Left lung (tissue), 10 donors: ENCODE measurements around the gene GNA12. TPM values are rescaled to one million over a fixed set of nuclear protein-coding genes. Genes with fewer than 3 reads are reported as not detected.

Experiments used
- ATAC-seq: fragments of 200-7000 bp; cut with Tn5 transposase; one replicate; pipeline ENCODE4 v1.9.1; 2020; ENCODE audit warnings: moderate library complexity
- DNase-seq, 4 donors: peaks; one replicate each; pipeline ENCODE4 v3.0.0-alpha.2; 2013 to 2020
- H3K27ac ChIP-seq, 2 donors: fragments of 200-600 bp; sonication (generic) in 1 of 2; one replicate each; pipeline versions ENCODE4 v1.5.0 to v1.8.0; 2020 to 2021
- H3K27me3 ChIP-seq, 2 donors: fragments of 200-600 bp; sonication (generic) in 1 of 2; one replicate each; pipeline versions ENCODE4 v1.5.0 to v1.8.0; 2020 to 2021
- H3K36me3 ChIP-seq, 2 donors: fragments of 200-600 bp; sonication (generic) in 1 of 2; one replicate each; pipeline versions ENCODE4 v1.5.0 to v1.8.0; 2020 to 2021
- H3K4me1 ChIP-seq, 2 donors: fragments of 200-600 bp; one replicate each; pipeline ENCODE4 v1.8.0; 2021
- H3K4me3 ChIP-seq, 2 donors: fragments of 200-600 bp; sonication (generic) in 1 of 2; one replicate each; pipeline versions ENCODE4 v1.5.0 to v1.8.0; 2020 to 2021; ENCODE audit warnings: mild to moderate bottlenecking in 1 of 2
- H3K9me3 ChIP-seq, 2 donors: fragments of 200-600 bp; sonication (generic) in 1 of 2; one replicate each; pipeline versions ENCODE4 v1.5.0 to v1.8.0; 2020 to 2021
- CTCF ChIP-seq, 2 donors: fragments of 200-600 bp; sonication (generic) in 1 of 2; IDR thresholded peaks; one replicate each; pipeline versions ENCODE4 v1.5.0 to v1.8.0; 2021; ENCODE audit warnings: antibody characterized with exemption in 2 of 2
- intact Hi-C, 2 donors: fragments of 100-400 bp; cut with DNase I; formaldehyde crosslinking; loops; one replicate each; pipeline versions ENCODE4 v1.11.2 to v1.14.2; 2022
- polyA plus RNA-seq, 6 donors: library from polyadenylated mRNA; unstranded; fragments of 120-200 nt; gene quantifications; one replicate each; pipeline ENCODE4 v1.2.1, GENCODE V29; 2013; ENCODE audit not compliant: insufficient read length in 6 of 6
- total RNA-seq, 2 donors: library from RNA; stranded (reverse); fragmentation: NEBNext Ultra II Directional; extraction: Animal tissue kit (Norgen Biotek cat#: 25700); gene quantifications; one replicate each; pipeline ENCODE4 v1.2.1, GENCODE V29; 2021
- donor health status: DM: no; HTN: yes; CAD: no.
- donor health status: DM: no; HTN: no; CAD: no.

Gene GNA12
- total and polyA plus RNA-seq, 8 donors: 48.7 to 67.5 (median 55.1) TPM

GRCh38 chr7:2710286-2710655 lies 133.8 kb downstream of the GNA12 start:
- intact Hi-C loops: no loop called here

GRCh38 chr7:2709553-2710285 lies 134.4 kb downstream of the GNA12 start:
- H3K36me3 ChIP-seq: no peaks in the 10 kb centered on the region
- peak; percentile 77 for ATAC-seq
- no peak overlapping the region for H3K27ac ChIP-seq
- H3K27me3 ChIP-seq: peaks cover 0 to 15% of the 10 kb centered on the region in 2 donors
- peak; percentile 70 to 87 for TF ChIP-seq CTCF (IDR thresholded peaks at IDR 0.05)
- H3K4me1 ChIP-seq: peaks cover 0 to 20% of the 10 kb centered on the region in 2 donors
- intact Hi-C loops: no loop called here
- no peak overlapping the region for H3K4me3 ChIP-seq
- no peaks in the 10 kb centered on the region for H3K9me3 ChIP-seq
- DNase-seq: peak in 3 of 4 donors; percentile 65 to 91 (median 78)

More at GRCh38 chr7:2710286-2710655, 133.8 kb downstream of the GNA12 start:
- DNase-seq (no peak), ATAC-seq (no peak)
- Histone ChIP-seq H3K4me1 (peaks cover 0 to 22% of the 10 kb centered on the region in 2 donors), H3K9me3 (no peaks in the 10 kb centered on the region), H3K36me3 (no peaks in the 10 kb centered on the region), H3K4me3 (no peak overlapping the region), H3K27me3 (peaks cover 0 to 15% of the 10 kb centered on the region in 2 donors), H3K27ac (no peak overlapping the region)
- no peak for TF ChIP-seq CTCF (IDR thresholded peaks at IDR 0.05)

- peak in 1 of 4 donors; percentile 52 for DNase-seq
- Histone ChIP-seq H3K9me3 (no peaks in the 10 kb centered on the region), H3K4me1 (peaks cover 0 to 20% of the 10 kb centered on the region in 2 donors), H3K4me3 (no peak overlapping the region), H3K27ac (no peak overlapping the region), H3K27me3 (peaks cover 0 to 15% of the 10 kb centered on the region in 2 donors), H3K36me3 (no peaks in the 10 kb centered on the region)
- no peak for TF ChIP-seq CTCF (IDR thresholded peaks at IDR 0.05)
- ATAC-seq: no peak
- intact Hi-C loops: no loop called here
Measured at GRCh38 chr7:2708547-2709310, 135.4 kb downstream of the GNA12 start.

GRCh38 chr7:2708041-2708440 lies 136.1 kb downstream of the GNA12 start:
- ATAC-seq (no peak), DNase-seq (peak in 1 of 4 donors; percentile 59)
- Histone ChIP-seq H3K27me3 (peaks cover 0 to 15% of the 10 kb centered on the region in 2 donors), H3K4me1 (peaks cover 0 to 20% of the 10 kb centered on the region in 2 donors), H3K4me3 (no peak overlapping the region), H3K9me3 (no peaks in the 10 kb centered on the region), H3K27ac (no peak overlapping the region), H3K36me3 (no peaks in the 10 kb centered on the region)
- TF ChIP-seq CTCF (IDR thresholded peaks at IDR 0.05): no peak
- intact Hi-C loops: no loop called here

- Histone ChIP-seq H3K4me3 (no peak overlapping the region), H3K27me3 (peaks cover 0 to 15% of the 10 kb centered on the region in 2 donors), H3K27ac (no peak overlapping the region), H3K36me3 (no peaks in the 10 kb centered on the region), H3K9me3 (no peaks in the 10 kb centered on the region), H3K4me1 (peaks cover 0 to 20% of the 10 kb centered on the region in 2 donors)
- no peak for DNase-seq
- no peak for ATAC-seq
- intact Hi-C loops: no loop called here
- TF ChIP-seq CTCF (IDR thresholded peaks at IDR 0.05): no peak
Measured at GRCh38 chr7:2707481-2707880, 136.6 kb downstream of the GNA12 start.
